ENCODE measurements around the gene MRPL43. TPM values are rescaled to one million over a fixed set of nuclear protein-coding genes. Genes with fewer than 3 reads are reported as not detected.

MRPL43 gene
- total RNA-seq, 1 experiment from 2014 or later, result 91.3 TPM

DNA sequence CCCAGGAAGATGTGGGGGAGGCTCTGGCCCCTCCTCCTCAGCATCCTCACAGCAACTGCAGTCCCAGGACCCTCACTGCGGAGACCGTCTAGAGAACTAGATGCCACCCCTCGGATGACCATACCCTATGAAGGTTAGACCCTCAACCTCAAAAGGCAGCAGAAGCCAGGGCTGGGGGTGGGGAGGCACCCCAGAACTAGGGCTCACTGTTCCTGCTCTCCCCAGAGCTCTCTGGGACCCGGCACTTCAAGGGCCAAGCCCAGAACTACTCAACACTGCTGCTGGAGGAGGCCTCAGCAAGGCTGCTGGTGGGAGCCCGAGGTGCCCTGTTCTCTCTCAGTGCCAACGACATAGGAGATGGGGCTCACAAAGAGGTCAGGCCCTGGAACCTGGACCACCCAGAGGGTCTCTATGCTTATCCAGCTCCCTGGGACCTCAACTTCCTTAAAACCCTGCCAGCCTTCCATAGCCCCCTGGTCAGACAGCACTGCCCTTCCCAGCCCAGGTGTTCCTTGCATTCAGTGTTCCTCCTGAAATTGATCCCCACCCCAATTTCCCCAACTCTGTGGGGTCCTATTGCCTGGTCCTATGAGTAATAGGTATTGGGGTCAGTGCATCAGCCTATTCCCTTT, 14.3 kb downstream of the MRPL43 start:
- ChIA-PET CTCF (interaction anchor here (0.6 kb wide), 1 partner anchor 46 kb away, joined by 3 read pairs; no protein-coding TSS in a partner anchor), POLR2A (no interaction called here)
- Mint-ChIP-seq H3K4me1 (peaks cover 31% of the 10 kb centered on the region), H3K27me3 (ENCODE audit: low read depth) (no peaks in the 10 kb centered on the region; the same call in 1 of the 2 replicates), H3K36me3 (no peaks in the 10 kb centered on the region), H3K27ac (no peak overlapping the region), H3K9me3 (no peaks in the 10 kb centered on the region), H3K4me3 (no peak overlapping the region)
- DNase-seq (ENCODE audit: low spot score) (no peak), ATAC-seq (no peak)
- TF ChIP-seq ZNF138 (CRISPR knock-in tag; conservative IDR thresholded peaks at IDR 0.05) (no peak), SMAD4 (CRISPR knock-in tag; IDR thresholded peaks at IDR 0.05) (no peak)

DNA sequence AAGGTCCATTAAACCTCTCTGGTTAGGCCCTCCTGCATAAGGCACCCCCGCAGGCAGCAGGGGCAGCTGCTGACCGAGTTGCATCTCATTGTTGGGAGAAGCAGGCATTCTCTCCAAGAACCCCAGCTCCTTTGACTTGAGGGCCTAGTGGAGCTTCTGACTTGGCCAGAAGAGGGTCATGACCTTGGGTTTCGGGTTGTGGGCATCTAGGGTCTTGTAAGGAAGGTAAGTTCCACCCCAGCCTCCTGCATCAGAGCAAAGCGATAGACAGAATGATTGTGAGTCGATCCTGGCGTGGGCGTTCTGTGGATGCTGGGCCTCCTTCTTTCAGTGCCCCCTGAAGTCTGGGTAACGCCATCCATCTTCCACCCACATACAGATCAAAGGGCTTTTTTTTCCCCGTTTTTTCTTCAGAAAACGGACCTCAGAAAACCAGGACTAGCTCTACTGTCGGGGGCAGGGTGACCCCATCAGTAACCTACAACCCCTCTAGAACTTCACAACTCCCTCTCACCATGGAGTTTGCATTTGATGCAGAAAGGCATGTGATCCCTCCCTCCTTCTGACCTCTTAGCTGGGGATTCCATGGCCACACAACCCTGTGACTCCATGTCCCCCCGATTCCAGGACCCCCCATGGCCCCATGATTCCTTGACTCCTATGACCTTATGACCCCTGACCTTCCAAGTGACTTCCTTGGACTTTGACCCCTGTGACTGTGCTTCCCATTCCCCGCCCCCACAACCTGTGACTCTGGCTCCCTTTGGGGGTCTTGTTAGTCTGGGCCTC, 15.0 kb downstream of the MRPL43 start:
- ChIA-PET CTCF (interaction anchor here (0.8 to 1.9 kb wide), 3 partner anchors 27 to 42 kb away, joined by 3 to 5 read pairs (median 3); partner anchors contain the start of gene LZTS2), POLR2A (no interaction called here)
- H3K4me1 Mint-ChIP-seq, result peaks cover 31% of the 10 kb centered on the region
- no peak overlapping the region for H3K27ac Mint-ChIP-seq
- no peaks in the 10 kb centered on the region for H3K36me3 Mint-ChIP-seq
- no peak for DNase-seq (ENCODE audit: low spot score)
- TF ChIP-seq ZNF232 (CRISPR knock-in tag; IDR thresholded peaks at IDR 0.05), result no peak
- no peak for TF ChIP-seq ZNF317 (CRISPR knock-in tag; IDR thresholded peaks at IDR 0.05; ENCODE audit: borderline replicate concordance, low read depth)
- TF ChIP-seq, protein P1, sequence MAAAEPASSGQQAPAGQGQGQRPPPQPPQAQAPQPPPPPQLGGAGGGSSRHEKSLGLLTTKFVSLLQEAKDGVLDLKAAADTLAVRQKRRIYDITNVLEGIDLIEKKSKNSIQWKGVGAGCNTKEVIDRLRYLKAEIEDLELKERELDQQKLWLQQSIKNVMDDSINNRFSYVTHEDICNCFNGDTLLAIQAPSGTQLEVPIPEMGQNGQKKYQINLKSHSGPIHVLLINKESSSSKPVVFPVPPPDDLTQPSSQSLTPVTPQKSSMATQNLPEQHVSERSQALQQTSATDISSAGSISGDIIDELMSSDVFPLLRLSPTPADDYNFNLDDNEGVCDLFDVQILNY (CRISPR knock-in tag; IDR thresholded peaks at IDR 0.05), result no peak
- TF ChIP-seq FOXK1 (CRISPR knock-in tag; IDR thresholded peaks at IDR 0.05), result no peak
- no peak for TF ChIP-seq PRRX2 (CRISPR knock-in tag; IDR thresholded peaks at IDR 0.05)
- no peak for TF ChIP-seq OVOL2 (CRISPR knock-in tag; IDR thresholded peaks at IDR 0.05; ENCODE audit: borderline replicate concordance)
- TF ChIP-seq NR2C2 (CRISPR knock-in tag; IDR thresholded peaks at IDR 0.05), result no peak
- no peak for TF ChIP-seq HMGA2 (CRISPR knock-in tag; IDR thresholded peaks at IDR 0.05)
- TF ChIP-seq TEAD1 (CRISPR knock-in tag; IDR thresholded peaks at IDR 0.05), result no peak
- TF ChIP-seq, protein P2, sequence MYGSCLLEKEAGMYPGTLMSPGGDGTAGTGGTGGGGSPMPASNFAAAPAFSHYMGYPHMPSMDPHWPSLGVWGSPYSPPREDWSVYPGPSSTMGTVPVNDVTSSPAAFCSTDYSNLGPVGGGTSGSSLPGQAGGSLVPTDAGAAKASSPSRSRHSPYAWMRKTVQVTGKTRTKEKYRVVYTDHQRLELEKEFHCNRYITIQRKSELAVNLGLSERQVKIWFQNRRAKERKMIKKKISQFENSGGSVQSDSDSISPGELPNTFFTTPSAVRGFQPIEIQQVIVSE (CRISPR knock-in tag; IDR thresholded peaks at IDR 0.05; ENCODE audit: borderline replicate concordance), result no peak
- TF ChIP-seq, protein P3, sequence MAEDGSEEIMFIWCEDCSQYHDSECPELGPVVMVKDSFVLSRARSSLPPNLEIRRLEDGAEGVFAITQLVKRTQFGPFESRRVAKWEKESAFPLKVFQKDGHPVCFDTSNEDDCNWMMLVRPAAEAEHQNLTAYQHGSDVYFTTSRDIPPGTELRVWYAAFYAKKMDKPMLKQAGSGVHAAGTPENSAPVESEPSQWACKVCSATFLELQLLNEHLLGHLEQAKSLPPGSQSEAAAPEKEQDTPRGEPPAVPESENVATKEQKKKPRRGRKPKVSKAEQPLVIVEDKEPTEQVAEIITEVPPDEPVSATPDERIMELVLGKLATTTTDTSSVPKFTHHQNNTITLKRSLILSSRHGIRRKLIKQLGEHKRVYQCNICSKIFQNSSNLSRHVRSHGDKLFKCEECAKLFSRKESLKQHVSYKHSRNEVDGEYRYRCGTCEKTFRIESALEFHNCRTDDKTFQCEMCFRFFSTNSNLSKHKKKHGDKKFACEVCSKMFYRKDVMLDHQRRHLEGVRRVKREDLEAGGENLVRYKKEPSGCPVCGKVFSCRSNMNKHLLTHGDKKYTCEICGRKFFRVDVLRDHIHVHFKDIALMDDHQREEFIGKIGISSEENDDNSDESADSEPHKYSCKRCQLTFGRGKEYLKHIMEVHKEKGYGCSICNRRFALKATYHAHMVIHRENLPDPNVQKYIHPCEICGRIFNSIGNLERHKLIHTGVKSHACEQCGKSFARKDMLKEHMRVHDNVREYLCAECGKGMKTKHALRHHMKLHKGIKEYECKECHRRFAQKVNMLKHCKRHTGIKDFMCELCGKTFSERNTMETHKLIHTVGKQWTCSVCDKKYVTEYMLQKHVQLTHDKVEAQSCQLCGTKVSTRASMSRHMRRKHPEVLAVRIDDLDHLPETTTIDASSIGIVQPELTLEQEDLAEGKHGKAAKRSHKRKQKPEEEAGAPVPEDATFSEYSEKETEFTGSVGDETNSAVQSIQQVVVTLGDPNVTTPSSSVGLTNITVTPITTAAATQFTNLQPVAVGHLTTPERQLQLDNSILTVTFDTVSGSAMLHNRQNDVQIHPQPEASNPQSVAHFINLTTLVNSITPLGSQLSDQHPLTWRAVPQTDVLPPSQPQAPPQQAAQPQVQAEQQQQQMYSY (CRISPR knock-in tag; IDR thresholded peaks at IDR 0.05), result no peak
- TF ChIP-seq MYBL2 (CRISPR knock-in tag; IDR thresholded peaks at IDR 0.05), result no peak
- TF ChIP-seq IRF2 (CRISPR knock-in tag; IDR thresholded peaks at IDR 0.05; ENCODE audit: borderline replicate concordance, low read depth), result no peak
- TF ChIP-seq ESRRA (CRISPR knock-in tag; IDR thresholded peaks at IDR 0.05; ENCODE audit: borderline replicate concordance), result no peak
- TF ChIP-seq, protein P4, sequence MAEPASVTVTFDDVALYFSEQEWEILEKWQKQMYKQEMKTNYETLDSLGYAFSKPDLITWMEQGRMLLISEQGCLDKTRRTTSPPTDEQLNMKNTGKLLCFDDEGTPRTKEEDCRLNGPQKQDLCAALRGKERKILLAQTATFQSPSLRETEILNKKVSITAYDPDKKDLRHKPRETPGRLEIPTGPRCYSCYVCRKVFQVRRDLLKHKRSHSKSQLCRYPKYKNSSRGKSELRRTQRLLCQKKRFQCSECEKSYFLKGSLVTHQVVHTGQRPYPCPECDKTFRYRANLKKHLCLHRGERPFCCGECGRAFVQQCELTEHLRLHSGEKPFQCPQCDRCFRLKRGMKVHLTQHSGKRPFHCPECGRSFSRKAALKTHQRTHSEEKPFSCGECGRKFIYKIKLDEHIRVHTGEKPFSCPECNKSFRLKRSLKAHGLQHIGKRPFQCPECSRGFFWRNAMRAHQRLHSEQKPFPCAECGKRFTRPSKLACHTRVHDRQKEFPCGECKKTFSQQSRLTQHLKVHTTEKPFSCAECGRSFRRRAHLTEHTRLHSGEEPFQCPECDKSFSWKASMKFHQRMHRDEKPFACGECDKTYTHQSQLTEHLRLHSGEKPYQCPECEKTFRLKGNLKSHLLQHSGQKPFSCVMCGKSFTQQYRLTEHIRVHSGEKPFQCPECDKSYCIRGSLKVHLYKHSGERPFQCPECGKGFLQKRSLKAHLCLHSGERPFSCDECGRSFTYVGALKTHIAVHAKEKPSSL (CRISPR knock-in tag; conservative IDR thresholded peaks at IDR 0.05), result no peak
- no peak overlapping the region for H3K4me3 Mint-ChIP-seq
- no peaks in the 10 kb centered on the region for H3K9me3 Mint-ChIP-seq
- ATAC-seq, result no peak
- H3K27me3 Mint-ChIP-seq (ENCODE audit: low read depth), result no peaks in the 10 kb centered on the region; the same call in 1 of the 2 replicates
